ENCODE results near the gene CACNA1C.

Gene CACNA1C

DNA sequence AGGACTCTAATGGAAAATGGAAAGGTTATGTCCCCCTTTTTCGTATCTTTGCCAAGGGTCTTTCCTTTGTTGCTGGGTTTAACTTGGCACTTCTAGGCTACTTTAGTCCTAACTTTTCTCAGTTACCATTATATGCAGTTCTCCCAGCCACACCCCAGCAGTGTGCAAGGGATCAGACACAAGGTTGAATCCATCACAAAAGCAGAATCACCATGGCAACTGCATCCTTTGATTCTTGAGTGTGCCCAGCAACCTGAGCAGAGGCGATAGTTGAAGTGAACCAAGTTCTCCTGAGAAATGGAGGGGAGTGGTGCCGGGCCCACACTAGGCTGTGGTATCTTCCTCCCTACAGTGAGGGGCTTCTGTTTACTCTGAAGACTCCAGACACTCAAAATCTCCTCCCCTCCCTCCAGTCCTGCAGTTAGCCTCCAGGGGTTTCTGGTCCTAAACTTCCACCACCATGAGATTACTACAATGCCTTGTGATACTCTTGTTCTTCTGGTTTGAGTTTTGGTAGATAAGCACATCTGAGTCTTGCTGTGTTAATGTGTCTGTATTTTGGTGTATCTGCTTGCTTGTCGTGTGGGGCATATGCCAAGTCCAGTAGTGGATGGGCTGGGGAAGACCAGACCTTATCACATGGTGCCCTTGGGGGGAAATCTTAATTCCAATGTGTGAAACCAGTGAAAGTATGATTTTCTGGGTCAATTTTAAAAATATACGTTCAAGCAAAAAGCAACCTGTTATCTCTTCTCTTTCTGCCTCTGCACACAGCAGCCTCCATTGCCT, 183.9 kb downstream of the CACNA1C start:
- no peak overlapping the region for H3K27ac ChIP-seq
- TF ChIP-seq, protein P1, sequence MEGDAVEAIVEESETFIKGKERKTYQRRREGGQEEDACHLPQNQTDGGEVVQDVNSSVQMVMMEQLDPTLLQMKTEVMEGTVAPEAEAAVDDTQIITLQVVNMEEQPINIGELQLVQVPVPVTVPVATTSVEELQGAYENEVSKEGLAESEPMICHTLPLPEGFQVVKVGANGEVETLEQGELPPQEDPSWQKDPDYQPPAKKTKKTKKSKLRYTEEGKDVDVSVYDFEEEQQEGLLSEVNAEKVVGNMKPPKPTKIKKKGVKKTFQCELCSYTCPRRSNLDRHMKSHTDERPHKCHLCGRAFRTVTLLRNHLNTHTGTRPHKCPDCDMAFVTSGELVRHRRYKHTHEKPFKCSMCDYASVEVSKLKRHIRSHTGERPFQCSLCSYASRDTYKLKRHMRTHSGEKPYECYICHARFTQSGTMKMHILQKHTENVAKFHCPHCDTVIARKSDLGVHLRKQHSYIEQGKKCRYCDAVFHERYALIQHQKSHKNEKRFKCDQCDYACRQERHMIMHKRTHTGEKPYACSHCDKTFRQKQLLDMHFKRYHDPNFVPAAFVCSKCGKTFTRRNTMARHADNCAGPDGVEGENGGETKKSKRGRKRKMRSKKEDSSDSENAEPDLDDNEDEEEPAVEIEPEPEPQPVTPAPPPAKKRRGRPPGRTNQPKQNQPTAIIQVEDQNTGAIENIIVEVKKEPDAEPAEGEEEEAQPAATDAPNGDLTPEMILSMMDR (conservative IDR thresholded peaks at IDR 0.05): no peak
- TF ChIP-seq ZFX (IDR thresholded peaks at IDR 0.05): no peak

DNA sequence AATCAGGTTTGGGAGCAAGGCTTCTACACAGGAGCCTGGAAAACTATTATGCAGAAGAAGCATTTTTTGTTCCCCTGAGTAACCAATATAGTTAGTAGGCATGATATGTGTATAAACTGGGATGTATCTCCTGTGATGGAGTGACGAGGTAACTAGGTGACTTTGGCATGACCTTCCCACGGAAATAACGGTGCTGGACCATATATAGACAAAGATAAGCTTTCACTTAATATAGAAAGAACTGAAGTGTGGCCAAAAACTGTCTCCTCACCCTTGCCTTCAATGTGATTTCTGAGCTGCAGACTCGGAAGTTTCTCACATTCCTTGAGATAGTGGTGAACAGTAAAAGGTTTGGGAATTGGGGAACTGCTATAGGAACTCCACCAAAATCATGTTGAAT, 185.3 kb downstream of the CACNA1C start:
- TF ChIP-seq, protein P1 (conservative IDR thresholded peaks at IDR 0.05): no peak
- TF ChIP-seq ZFX (IDR thresholded peaks at IDR 0.05): no peak
- H3K27ac ChIP-seq: no peak overlapping the region

DNA sequence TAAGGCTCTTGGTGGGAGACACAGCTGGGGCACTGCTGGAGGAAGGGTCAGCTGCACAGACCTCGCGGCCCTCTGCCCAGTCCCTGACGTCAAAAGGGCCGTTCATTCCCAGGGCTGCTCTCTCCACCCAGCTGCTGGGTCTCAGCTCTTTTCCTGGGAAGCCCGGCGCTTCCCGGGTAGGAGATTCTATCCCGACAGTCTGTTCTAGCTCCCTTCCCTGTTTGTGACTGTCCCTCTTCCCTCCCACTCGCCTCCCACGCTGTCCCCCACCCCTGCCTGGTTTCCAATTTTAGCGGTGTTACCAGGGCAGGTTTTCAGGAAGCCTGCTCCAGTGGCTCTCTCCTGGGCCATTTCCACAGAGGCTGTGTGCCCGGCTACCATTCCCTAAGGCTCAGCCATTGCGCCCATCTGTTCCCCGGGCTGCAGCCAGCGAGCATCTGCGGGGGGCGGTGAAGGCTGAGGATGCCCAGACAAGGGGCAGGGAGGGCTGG, 186.6 kb downstream of the CACNA1C start:
- TF ChIP-seq ZFX (IDR thresholded peaks at IDR 0.05): no peak
- TF ChIP-seq, protein P1 (conservative IDR thresholded peaks at IDR 0.05): no peak
- no peak overlapping the region for H3K27ac ChIP-seq

DNA sequence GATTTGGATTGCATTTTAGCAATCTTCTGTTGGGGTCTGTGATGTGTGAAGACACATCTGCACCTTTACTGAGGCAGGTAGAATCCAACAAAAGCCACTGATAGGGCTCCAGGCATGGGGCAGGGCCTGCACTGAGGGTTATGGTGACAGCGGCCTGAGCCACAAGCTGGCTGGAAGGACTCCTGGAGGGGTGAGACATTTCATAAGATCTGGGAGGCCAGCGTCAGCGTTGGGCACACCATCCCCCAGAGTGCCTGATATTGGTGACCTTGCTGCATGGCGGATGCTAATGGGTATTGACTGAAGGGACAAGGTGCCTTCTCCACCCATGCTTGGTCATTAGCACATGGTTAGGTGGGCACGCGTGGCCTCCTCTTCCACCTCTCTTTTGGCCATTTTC, 187.6 kb downstream of the CACNA1C start:
- no peak overlapping the region for H3K27ac ChIP-seq
- no peak for TF ChIP-seq ZFX (IDR thresholded peaks at IDR 0.05)
- TF ChIP-seq, protein P1 (conservative IDR thresholded peaks at IDR 0.05): no peak

DNA sequence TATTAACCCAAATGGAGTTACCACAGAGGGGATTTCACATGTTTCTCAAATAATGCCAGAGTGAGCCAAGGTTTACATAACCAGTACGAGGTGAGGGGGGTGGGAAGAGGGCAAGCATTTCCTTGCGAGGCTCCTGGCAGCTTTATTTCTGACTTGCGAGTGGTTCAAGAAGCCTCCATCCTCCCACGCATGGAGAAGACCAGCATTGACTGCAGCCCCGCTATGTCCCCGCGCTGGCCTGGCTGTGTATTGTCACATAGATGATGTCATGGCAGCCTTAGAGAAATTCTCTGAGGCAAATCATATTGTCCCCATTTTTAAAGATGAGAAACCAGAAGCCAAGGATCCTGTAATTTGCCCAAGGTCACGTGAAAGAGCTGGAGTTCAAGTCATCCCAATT, 188.2 kb downstream of the CACNA1C start:
- no peak overlapping the region for H3K27ac ChIP-seq
- TF ChIP-seq, protein P1 (conservative IDR thresholded peaks at IDR 0.05): no peak
- no peak for TF ChIP-seq ZFX (IDR thresholded peaks at IDR 0.05)

DNA sequence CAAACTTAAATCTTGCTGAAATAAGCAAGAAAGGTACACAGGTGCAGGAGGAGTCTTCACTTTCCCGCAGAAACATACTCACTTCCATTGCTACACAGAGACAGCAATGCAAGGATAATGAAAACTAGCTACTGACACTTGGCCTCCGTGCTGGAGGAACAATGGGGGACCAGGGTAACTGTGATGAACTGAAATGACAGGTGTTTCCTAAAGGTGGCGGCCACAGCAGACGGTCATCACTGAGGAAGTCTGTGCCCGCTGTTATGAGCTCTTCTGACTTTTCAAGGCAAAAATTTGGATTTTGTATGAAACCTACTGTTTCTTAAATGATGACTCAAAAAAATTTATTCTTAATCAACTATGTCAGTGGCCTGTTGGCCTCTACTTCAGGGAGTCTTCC, 189.4 kb downstream of the CACNA1C start:
- TF ChIP-seq, protein P1 (conservative IDR thresholded peaks at IDR 0.05): no peak
- TF ChIP-seq ZFX (IDR thresholded peaks at IDR 0.05): no peak
- H3K27ac ChIP-seq: no peak overlapping the region

DNA sequence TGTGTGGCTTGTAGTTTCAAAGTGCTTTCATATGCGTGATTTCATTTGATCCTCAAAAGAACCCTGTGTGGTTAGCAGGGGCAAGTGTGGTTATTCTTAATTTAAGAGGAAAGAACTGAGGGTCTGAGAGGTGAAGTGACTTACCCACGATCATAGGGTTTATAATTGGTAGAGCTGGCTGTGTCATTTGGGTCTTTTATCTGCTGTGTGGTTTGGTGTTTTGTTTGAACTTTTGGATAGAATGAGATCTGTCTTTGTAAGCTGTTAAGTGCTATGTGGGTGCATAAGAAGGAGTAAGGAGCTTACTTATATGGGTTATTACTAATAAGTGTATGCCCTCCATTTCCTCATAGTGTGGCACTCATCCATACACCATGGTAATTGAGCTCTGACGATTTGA, 190.0 kb downstream of the CACNA1C start:
- TF ChIP-seq, protein P1 (conservative IDR thresholded peaks at IDR 0.05): no peak
- TF ChIP-seq ZFX (IDR thresholded peaks at IDR 0.05): no peak
- H3K27ac ChIP-seq: no peak overlapping the region

Measured in C4-2B (cell line).